ENCODE measurements around the gene SRGAP3. TPM values are rescaled to one million over a fixed set of nuclear protein-coding genes. Genes with fewer than 3 reads are reported as not detected.
A peak's percentile ranks its signal among the peaks of the same experiment; 100 is the strongest.

Gene SRGAP3
- total RNA-seq, 2 experiments from 2014 or later: 2.8 to 3.2 TPM

GRCh38 chr3:9173445-9173844 is 76.0 kb downstream of the SRGAP3 start:
- Histone ChIP-seq H3K9me3 (ENCODE audit: control insufficient read depth in 1 of 2, insufficient read depth in 1 of 2, low read length in 2 of 2) (no peaks in the 10 kb centered on the region), H3K27me3 (ENCODE audit: control insufficient read depth in 1 of 2, insufficient read depth in 2 of 2, low read length in 2 of 2) (no peaks in the 10 kb centered on the region), H3K36me3 (ENCODE audit: insufficient read depth, low read length) (no peaks in the 10 kb centered on the region), H3K4me3 (ENCODE audit: low read length) (no peak overlapping the region), H3K4me1 (ENCODE audit: insufficient read depth, low read length) (peaks cover 38% of the 10 kb centered on the region), H3K27ac (ENCODE audit: low read depth in 1 of 2, low read length in 2 of 2) (no peak overlapping the region)
- Mint-ChIP-seq H3K4me3 (no peak overlapping the region), H3K27me3 (no peaks in the 10 kb centered on the region), H3K9me3 (no peaks in the 10 kb centered on the region), H3K36me3 (ENCODE audit: low read depth) (no peaks in the 10 kb centered on the region), H3K4me1 (ENCODE audit: low read depth) (peaks cover 40% of the 10 kb centered on the region), H3K27ac (no peak overlapping the region)
- POLR2A ChIA-PET: no interaction called here
- CTCF ChIA-PET: no interaction called here
- intact Hi-C loops (cut with DNase I, micrococcal nuclease): no loop called here
- no peak for TF ChIP-seq CTCF (IDR thresholded peaks at IDR 0.05)
- no peak for ATAC-seq (ENCODE audit: poor library complexity)
- no peak for DNase-seq

- H3K4me1 Mint-ChIP-seq (ENCODE audit: low read depth): peaks cover 45% of the 10 kb centered on the region
- Histone ChIP-seq H3K4me1 (ENCODE audit: insufficient read depth, low read length) (peaks cover 43% of the 10 kb centered on the region), H3K36me3 (ENCODE audit: insufficient read depth, low read length) (no peaks in the 10 kb centered on the region), H3K27me3 (ENCODE audit: control insufficient read depth in 1 of 2, insufficient read depth in 2 of 2, low read length in 2 of 2) (no peaks in the 10 kb centered on the region), H3K27ac (ENCODE audit: low read depth in 1 of 2, low read length in 2 of 2) (no peak overlapping the region), H3K4me3 (ENCODE audit: low read length) (no peak overlapping the region), H3K9me3 (ENCODE audit: control insufficient read depth in 1 of 2, insufficient read depth in 1 of 2, low read length in 2 of 2) (no peaks in the 10 kb centered on the region)
- ChIA-PET POLR2A (no interaction called here), CTCF (no interaction called here)
- no peak for ATAC-seq (ENCODE audit: poor library complexity)
- DNase-seq: no peak
- H3K4me3 Mint-ChIP-seq: no peak overlapping the region
- H3K27me3 Mint-ChIP-seq: no peaks in the 10 kb centered on the region
- H3K36me3 Mint-ChIP-seq (ENCODE audit: low read depth): no peaks in the 10 kb centered on the region
- H3K9me3 Mint-ChIP-seq: no peaks in the 10 kb centered on the region
- intact Hi-C loops (cut with DNase I, micrococcal nuclease): no loop called here
- peak overlapping the region; percentile 31 for H3K27ac Mint-ChIP-seq
- no peak for TF ChIP-seq CTCF (IDR thresholded peaks at IDR 0.05)
Observed at GRCh38 chr3:9172851-9173321, 76.6 kb downstream of the SRGAP3 start.

GRCh38 chr3:9170851-9171160 is 78.6 kb downstream of the SRGAP3 start:
- H3K9me3 Mint-ChIP-seq: no peaks in the 10 kb centered on the region
- H3K27me3 Mint-ChIP-seq: no peaks in the 10 kb centered on the region
- H3K9me3 ChIP-seq (ENCODE audit: control insufficient read depth in 1 of 2, insufficient read depth in 1 of 2, low read length in 2 of 2): no peaks in the 10 kb centered on the region
- no peaks in the 10 kb centered on the region for H3K36me3 ChIP-seq (ENCODE audit: insufficient read depth, low read length)
- peaks cover 43% of the 10 kb centered on the region for H3K4me1 ChIP-seq (ENCODE audit: insufficient read depth, low read length)
- no peak for TF ChIP-seq CTCF (IDR thresholded peaks at IDR 0.05)
- DNase-seq (no peak), ATAC-seq (ENCODE audit: poor library complexity) (no peak)
- ChIA-PET CTCF (no interaction called here), POLR2A (no interaction called here)
- peaks cover 49% of the 10 kb centered on the region for H3K4me1 Mint-ChIP-seq (ENCODE audit: low read depth)
- H3K4me3 ChIP-seq (ENCODE audit: low read length): no peak overlapping the region
- intact Hi-C loops (cut with DNase I, micrococcal nuclease): no loop called here
- no peaks in the 10 kb centered on the region for H3K36me3 Mint-ChIP-seq (ENCODE audit: low read depth)
- no peaks in the 10 kb centered on the region for H3K27me3 ChIP-seq (ENCODE audit: control insufficient read depth in 1 of 2, insufficient read depth in 2 of 2, low read length in 2 of 2)
- no peak overlapping the region for H3K27ac ChIP-seq (ENCODE audit: low read depth in 1 of 2, low read length in 2 of 2)
- peak overlapping the region; percentile 16 for H3K27ac Mint-ChIP-seq
- no peak overlapping the region for H3K4me3 Mint-ChIP-seq
